Measurements from ENCODE around the gene SYP.

DNA sequence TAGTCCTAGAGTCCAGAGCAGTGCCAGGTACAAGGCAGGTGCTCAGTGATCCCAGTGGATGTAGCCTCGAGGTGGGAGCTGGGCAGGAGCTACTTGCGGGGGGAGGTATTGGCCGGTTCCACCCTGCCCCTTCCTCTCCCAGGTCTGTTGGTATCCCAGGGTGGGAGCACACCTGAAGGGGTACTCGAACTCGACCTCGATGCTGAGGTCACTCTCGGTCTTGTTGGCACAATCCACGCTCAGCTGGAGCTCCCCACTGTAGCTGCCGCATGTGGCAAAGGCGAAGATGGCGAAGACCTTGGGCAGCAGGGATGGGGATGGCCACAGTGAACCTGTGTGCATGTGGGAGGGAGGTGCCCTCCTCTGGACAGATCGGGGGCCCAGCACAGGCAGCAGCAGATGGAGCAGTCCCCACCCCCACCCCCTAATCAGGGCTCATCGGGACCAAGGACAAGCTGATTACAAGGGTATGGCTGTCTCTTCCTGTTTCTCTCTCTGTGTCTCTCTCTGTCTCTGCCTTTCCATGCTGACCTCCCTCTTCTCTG is 2.4 kb downstream of the SYP start:
- TF ChIP-seq, protein P1, sequence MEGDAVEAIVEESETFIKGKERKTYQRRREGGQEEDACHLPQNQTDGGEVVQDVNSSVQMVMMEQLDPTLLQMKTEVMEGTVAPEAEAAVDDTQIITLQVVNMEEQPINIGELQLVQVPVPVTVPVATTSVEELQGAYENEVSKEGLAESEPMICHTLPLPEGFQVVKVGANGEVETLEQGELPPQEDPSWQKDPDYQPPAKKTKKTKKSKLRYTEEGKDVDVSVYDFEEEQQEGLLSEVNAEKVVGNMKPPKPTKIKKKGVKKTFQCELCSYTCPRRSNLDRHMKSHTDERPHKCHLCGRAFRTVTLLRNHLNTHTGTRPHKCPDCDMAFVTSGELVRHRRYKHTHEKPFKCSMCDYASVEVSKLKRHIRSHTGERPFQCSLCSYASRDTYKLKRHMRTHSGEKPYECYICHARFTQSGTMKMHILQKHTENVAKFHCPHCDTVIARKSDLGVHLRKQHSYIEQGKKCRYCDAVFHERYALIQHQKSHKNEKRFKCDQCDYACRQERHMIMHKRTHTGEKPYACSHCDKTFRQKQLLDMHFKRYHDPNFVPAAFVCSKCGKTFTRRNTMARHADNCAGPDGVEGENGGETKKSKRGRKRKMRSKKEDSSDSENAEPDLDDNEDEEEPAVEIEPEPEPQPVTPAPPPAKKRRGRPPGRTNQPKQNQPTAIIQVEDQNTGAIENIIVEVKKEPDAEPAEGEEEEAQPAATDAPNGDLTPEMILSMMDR (IDR thresholded peaks at IDR 0.05; ENCODE audit: extremely low read depth in 1 of 2, insufficient read depth in 1 of 2, low read depth in 1 of 2, low read length in 2 of 2): no peak
- TF ChIP-seq POLR2A (IDR thresholded peaks at IDR 0.05; ENCODE audit: low read depth, low read length) (no peak), POLR2AphosphoS5 (IDR thresholded peaks at IDR 0.05; ENCODE audit: insufficient read depth, low read depth, low read length) (no peak), EZH2 (IDR thresholded peaks at IDR 0.05; ENCODE audit: borderline replicate concordance, low read depth, low read length, severe bottlenecking) (no peak), JUN (IDR thresholded peaks at IDR 0.05; ENCODE audit: borderline replicate concordance, insufficient read depth, insufficient read length, low read depth) (no peak), MYC (IDR thresholded peaks at IDR 0.05; ENCODE audit: low read depth, low read length) (no peak), FOS (IDR thresholded peaks at IDR 0.05; ENCODE audit: borderline replicate concordance, insufficient read depth, low read length) (no peak)
- TF ChIP-seq, protein P2, sequence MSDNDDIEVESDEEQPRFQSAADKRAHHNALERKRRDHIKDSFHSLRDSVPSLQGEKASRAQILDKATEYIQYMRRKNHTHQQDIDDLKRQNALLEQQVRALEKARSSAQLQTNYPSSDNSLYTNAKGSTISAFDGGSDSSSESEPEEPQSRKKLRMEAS (IDR thresholded peaks at IDR 0.05; ENCODE audit: insufficient read depth, insufficient read length): no peak
